T follicular helper cell (primary cell): ENCODE results near the gene SP110.
"Not testable (repeated sequence)": the region's sequence is repeated elsewhere in the genome, so short reads cannot be mapped to it uniquely, and the experiment has no call there.

ENCODE experiments used
- DNase-seq: peaks from one replicate; pipeline ENCODE4 v3.0.0-alpha.2; 2020; ENCODE audit warnings: low read depth

SP110 gene

DNA sequence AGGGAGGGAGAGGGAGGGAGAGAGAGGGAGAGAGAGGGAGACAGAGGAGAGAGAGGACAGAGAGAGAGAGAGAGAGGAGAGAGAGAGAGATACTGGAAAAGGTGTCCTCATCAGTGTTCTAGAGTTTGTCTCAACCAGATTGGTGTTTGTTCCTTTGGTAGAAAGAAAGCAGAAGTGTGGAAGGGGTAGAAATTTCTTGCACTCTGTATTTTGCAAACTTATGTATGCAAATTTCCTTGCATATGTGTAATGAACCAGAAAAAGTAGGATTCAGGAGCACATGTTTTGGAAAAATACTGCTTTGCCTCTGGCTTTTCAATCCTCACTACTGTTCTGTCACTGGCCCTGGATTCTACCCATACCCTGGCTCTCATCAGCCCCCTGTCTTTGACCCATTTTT is 4.7 kb upstream of the SP110 start:
- DNase-seq, result no peak

DNA sequence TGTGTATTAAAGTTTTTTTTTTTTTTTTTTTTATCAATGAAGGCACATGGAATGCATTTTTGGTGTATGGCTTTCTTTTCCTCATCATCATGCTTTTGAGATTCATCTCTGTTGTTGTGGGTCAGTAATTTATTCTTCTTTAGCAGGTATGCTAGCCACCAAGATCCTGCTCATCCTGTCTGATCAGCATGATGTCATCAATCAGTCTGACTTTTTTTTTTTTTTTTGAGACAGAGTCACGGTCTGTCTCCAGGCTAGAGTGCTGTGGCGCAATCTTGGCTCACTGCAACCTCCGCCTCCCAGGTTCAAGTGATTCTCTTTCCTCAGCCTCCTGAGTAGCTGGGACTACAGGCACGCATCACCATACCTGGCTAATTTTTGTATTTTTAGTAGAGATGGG is 3.0 kb upstream of the SP110 start:
- not testable (repeated sequence) for DNase-seq

GRCh38 chr2:230221493-230221892 is 1.7 kb upstream of the SP110 start:
- no peak for DNase-seq

DNA sequence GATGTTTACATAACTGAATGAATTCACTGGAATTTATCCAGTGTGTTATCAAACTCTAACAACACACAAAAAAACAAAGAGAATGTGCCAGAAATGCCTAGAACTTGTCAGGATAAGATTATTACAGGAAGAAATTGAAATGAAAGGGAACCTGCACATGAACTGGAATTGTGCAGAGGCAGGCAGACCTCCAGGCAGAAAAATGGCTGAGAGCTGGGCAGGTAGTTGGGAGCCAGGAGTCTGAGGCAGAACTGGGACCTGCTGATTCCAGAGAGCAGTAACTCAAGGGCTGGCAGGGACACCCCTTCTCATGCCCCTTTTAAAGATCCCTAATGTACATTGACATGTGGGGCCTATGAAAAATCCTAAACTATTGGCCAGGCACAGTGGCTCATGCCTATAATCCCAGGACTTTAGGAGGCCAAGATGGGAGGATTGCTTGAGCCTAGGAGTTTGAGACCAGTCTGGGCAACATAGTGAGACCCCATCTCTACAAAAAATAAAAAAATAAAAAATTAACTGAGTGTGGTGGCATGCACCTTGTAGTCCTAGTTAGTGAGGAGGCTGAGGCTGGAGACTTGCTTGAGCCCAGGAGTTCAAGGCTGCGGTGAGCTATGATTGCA is 674 bp upstream of the SP110 start:
- no peak for DNase-seq

GRCh38 chr2:230218421-230218820 is 1.4 kb downstream of the SP110 start:
- no peak for DNase-seq

DNA sequence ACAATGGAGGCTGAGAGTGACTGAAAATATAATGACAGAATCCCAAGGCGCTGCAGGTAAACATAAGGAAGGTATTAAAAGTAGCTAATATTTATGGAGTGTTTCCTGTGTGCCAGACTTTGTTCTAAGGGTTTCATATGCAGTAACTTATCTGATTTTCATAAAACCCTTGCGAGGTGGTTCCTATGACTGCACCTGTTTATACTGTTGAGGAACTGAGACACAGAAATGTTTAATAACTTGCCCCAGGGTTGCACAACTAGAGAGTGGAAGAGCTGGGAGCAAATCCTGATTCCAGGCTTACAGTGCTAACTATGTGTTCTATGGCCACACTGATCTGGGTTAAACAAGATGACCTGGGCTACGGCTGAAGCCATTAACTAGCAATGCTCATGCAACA is 2.4 kb downstream of the SP110 start:
- no peak for DNase-seq

DNA sequence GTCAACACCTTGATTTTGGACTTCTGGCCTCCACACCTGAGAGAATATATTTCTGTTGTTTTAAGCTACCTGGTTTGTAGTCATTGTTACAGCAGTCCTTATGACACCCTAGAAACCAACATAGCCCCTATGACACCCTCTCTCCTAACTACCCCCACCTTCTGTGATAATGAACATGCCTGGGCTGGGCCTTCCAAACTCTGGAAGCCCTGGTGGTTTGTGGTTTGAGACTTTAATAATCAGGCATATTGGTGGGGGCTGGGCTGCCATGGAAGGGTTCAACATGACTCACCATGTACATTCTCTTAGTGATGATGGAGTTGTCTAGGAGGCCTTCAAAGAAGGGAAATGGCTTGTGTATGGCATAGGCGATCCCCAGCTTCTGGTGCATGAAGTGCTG is 3.3 kb downstream of the SP110 start:
- DNase-seq, result no peak

GRCh38 chr2:230209422-230210051 is 10.2 kb downstream of the SP110 start:
- no peak for DNase-seq

- no peak for DNase-seq
Observed at GRCh38 chr2:230208576-230208975, 11.2 kb downstream of the SP110 start.

- DNase-seq, result no peak
Observed at GRCh38 chr2:230205721-230206120, 14.1 kb downstream of the SP110 start.

- no peak for DNase-seq
Observed at GRCh38 chr2:230205034-230205433, 14.8 kb downstream of the SP110 start.

DNA sequence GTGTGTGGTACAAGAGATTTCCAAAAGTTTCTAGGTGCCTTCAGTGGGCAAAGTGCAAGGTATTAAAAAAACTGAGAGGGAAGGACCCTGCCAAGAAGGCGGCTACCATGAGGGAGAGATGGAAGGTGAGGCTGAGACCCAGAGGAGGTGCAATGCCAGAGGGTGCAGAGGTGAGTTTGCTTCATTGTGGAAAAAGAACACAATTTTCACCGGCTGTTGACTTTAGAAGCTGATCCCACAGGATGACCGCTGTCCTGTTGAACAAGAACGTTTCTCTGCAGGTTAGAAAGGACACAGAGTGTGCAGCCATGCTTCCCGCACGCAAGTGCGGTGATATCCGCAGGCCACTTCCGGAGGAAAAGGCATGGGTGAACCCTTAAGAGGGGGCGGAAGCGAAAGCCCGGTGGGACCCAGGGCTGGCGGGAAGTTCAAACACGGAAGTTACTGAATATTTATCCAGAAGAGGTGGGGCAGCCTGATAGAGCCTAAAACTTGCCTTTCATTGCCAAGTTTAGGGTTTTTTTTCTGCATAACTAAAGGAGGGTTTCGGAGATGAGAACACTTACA is 16.6 kb downstream of the SP110 start:
- no peak for DNase-seq

DNA sequence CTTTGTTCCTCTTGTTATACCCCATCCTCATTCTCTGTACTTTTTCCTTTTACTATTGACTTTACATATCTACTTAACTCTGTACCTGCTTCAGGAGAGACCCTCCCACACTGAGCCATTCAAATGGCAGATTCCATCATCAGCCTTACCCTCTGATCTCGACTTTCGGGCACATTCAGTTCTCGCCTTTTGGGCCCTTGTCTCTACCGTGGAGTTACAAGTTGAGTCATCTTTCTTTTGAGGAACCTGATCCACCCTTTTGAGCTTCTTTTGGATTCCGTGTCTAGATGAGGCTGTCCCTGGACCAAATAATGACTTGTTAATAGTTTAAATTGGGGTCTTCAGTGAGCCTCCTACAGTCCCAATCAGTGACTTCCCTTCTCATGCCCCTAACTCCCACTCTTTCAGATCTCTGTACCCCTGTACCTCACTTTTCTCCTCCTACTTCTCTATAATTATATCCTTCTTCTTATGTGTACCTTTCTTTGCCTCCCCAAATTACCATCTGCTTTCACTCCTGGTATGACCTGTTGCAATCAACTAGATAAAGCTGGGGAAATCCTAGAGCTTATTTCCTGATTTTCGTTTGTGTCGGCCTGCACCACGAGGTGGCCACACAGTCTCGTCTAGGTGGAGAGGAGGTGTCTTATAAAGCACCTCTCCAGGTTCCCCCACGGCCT is 17.2 kb downstream of the SP110 start:
- no peak for DNase-seq

DNA sequence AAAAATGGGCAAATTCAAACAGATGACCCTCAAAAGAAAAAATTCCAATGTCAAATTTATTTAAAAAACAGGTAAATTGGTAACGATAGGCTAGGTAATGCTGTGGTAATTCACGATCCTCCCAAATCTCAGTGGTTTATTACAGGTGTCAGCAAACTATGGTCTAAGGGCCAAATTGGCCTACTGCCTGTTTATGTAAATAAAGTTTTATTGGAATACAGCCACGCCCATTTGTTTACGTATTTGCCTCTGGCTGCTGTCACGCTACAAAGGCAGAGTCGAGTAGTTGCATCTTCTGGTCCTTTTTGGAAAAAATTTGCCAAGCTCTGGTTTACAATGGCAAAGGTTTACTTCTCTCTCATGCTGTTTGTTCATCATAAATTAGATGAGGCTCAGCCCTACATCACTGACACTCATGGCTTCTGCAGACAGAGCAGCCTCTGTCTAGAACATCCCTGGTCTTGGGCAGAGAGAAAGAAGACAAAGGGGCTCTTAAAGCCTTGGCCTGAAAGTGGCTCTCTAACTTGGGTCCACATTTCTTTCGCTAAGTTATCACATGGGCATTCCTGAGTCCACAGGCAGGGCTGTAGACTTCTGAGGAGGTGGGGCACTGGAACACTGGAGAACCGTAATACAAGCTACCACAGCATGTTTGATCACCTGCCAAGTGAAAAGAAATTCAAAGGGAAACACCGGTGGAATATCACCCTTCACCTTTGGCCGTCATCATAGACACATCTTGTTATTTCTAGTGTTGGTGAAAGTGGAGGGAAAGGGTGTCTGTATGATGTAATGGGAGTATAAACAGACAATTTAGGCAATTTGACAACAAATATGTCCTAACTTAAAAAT is 34.8 kb downstream of the SP110 start:
- no peak for DNase-seq

- no peak for DNase-seq
Observed at GRCh38 chr2:230181195-230181594, 38.6 kb downstream of the SP110 start.

- DNase-seq, result no peak
Observed at GRCh38 chr2:230179907-230180306, 39.9 kb downstream of the SP110 start.

- no peak for DNase-seq
Observed at GRCh38 chr2:230178546-230179485, 41.0 kb downstream of the SP110 start.

DNA sequence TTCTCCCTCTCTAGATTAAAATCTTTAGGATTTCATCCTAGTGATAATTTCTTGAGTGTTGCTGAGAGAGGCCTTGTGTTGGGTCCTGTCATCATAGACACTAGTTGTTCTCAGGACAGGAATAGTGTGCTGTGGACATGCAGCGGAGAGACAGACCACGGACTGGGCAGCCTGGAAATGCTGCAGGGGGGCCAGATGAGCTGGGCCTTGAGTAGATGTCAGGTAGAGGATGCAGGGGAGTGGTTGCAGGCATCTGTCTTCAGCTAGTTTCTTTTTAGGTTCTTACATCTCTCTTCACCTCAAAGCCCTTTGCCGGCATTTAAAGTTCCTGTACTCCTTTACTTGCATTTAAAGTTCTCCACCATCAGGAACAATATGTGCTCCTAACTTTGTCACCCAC is 42.8 kb downstream of the SP110 start:
- DNase-seq, result no peak

GRCh38 chr2:230174466-230174865 is 45.3 kb downstream of the SP110 start:
- DNase-seq, result no peak

DNA sequence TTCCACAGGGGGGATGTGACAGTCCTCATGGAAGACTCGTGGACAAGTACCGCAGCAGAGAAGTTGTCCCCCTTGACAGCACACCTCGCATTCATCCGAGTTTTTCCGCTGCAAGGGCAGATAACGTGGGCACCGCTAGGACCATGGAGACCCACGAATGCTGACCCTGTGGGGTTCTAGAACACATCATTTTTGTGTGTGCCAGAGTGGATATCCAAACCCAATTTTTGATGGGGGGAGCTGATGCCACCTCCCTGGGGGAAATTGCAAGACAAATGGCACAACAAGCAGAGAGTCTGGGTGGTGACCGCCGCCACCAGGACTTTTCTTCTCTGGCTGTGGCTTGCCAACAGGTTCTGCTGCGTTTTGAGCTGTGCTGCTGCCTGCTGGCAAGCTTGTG is 46.9 kb downstream of the SP110 start:
- DNase-seq, result no peak

DNA sequence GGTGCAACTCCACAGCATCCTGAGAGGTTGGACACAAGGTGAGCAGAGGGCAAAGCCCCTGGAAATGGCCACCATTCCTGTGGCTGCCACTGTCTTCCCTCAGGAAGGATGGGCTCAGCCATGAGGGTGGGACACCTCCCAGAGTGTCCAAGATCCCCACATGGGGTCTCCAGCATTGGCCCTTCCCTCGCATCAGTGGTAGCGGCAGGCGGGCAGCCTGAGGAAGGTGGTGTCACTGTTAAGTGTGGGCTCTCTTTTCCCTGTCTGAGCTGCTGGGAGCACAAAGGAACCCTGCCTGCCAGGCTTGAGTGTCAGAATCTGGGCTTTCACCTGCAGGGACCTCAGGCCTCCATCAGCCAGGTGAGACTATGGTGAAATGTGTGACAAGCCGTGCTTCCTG is 47.6 kb downstream of the SP110 start:
- DNase-seq, result no peak
